ENCODE results near the gene SPIB.

SPIB gene

GRCh38 chr19:50392759-50393158, 26.0 kb upstream of the SPIB start:
- no peak for DNase-seq (ENCODE audit: low spot score)

DNA sequence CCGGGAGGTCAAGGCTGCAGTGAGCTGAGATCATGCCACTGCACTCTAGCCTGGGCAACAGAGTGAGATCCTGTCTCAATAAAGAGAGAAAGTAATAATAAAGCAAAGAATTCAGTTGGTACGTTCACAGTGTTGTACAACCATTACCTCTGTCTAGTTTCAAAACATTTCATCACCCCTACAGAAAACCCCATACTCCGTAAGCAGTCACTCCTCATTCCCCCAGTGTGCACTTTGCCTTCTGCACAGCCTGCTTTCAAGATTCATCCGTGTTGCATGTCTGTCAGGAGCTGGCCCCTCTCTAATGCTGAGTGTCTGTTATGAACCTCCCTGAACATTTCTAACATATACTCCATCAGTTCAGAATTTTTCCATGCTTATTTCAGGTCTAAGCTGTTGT, 25.1 kb upstream of the SPIB start:
- DNase-seq (ENCODE audit: low spot score), result no peak

DNA sequence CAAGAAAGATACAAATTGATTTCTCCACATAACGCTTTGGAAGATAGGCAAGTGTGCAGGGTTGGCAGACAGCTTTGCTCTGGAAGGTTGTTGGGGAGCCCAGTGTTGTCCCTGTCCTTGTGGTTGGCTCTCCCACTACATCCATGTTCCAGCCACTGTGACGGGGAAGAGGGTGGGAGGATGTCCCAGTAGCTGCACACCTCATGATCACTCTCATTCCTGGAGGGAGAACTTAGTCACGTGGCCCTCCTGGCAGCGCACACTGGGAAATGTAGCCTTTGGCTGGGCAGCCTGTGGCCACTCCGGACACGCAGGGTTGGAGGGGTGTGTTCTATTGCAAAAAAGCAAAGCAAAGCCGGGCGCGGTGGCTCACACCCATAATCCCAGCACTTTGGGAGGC, 24.7 kb upstream of the SPIB start:
- no peak for DNase-seq (ENCODE audit: low spot score)

- DNase-seq (ENCODE audit: low spot score), result no peak
These were observed 19.9 kb upstream of the SPIB start for GRCh38 chr19:50398675-50399367.

DNA sequence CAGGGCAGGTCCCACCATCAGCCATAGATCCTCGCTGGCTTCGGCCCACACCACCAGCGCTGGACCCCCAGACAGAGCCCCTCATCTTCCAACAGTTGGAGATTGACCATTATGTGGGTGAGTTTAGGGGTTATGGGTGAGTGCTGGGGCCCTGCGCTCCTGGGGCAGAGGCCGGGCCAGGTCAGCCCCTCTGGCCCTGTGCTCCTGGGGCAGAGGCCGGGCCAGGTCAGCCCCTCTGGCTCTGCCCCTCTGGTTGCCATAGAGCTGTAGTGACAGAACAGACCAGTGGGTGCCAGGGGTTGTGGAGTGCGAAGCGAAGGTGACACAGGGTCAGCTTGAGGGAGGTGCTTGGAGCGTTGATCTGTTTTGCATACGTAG, 19.4 kb upstream of the SPIB start:
- DNase-seq (ENCODE audit: low spot score), result no peak

DNA sequence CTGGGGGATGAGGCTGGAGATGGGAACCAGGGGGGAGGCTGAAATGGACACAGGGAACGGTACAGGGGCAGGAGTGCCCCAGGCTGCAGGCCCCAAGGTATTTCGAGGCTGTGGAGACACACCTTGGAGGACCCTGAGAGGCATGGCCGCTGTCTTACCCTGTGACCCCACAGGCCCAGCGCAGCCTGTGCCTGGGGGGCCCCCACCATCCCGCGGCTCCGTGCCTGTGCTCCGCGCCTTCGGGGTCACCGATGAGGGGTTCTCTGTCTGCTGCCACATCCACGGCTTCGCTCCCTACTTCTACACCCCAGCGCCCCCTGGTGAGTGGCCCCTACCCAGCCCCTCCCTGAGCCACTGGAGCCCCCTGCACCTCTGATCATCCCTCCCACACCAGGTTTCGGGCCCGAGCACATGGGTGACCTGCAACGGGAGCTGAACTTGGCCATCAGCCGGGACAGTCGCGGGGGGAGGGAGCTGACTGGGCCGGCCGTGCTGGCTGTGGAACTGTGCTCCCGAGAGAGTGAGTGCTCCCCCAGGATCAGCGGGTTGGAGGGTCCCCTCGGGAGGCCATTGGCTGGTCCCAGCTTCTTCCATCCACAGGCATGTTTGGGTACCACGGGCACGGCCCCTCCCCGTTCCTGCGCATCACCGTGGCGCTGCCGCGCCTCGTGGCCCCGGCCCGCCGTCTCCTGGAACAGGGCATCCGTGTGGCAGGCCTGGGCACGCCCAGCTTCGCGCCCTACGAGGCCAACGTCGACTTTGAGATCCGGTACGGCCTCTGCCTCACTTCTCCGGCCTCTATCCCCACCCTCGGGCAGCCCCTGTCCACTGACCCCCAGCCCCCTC, 16.9 kb upstream of the SPIB start:
- DNase-seq (ENCODE audit: low spot score), result no peak

GRCh38 chr19:50402544-50403301, 16.0 kb upstream of the SPIB start:
- DNase-seq (ENCODE audit: low spot score), result no peak

GRCh38 chr19:50406156-50406820, 12.4 kb upstream of the SPIB start:
- no peak for DNase-seq (ENCODE audit: low spot score)

- DNase-seq (ENCODE audit: low spot score), result no peak
These were observed 11.9 kb upstream of the SPIB start for GRCh38 chr19:50406829-50407228.

- no peak for DNase-seq (ENCODE audit: low spot score)
These were observed 9.4 kb upstream of the SPIB start for GRCh38 chr19:50409347-50409746.

DNA sequence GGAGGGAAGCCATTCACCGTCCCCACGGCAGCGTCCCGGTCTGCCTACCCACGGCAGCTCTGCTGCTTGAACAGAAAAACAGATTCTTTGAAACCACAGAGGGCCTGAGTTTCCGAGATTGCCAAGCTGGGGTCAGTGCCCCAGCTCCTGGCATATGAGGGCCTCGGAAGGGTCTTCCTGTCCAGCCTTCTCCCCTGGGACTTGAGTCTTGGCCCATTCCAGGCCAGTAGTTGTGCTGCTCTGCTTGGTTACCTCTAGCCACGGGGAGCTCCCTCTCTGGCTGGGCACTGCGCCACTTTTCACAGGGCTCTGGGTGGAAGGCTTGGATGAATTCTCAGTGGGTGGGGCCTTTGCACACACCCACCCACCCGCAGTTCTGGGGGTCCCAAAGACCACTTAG, 8.6 kb upstream of the SPIB start:
- DNase-seq (ENCODE audit: low spot score), result no peak

DNA sequence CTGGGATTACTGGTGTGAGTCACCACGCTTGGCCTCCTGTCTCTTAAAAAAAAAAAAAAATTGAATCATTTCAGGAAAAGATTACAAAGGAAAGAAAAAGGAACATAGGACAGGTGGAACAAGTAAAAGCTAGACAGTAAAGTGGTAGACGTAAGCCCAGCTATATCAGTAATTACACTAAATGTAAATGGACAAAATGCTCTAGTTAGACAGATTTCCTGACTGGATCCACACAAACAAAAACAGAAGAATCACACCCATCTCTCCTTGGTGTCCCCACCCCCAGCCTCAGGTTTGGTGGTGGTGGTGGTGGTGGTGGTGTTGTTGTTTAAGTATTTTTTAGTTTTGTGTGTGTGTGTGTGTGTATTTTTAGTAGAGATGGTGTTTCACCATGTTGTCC, 6.3 kb upstream of the SPIB start:
- DNase-seq (ENCODE audit: low spot score), result no peak

DNA sequence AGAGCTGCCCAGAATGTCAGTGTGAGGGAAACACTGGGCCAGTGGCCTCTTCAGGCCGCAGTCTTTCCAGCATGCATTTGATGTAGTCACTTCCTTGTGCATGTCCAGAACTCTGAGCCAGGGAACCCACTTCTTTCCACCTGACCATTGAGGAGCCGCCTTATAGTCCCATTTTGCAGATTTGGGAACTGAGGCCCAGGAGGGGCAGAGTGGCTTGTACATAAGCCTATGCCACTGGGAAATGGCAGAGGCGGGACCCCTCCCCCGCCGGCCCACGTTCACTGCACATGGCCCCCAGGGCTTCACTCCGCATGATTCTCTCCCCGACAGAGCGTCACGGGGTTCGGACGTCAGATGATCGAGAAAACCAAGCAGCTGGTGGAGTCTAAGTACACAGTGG, 5.6 kb upstream of the SPIB start:
- DNase-seq (ENCODE audit: low spot score), result no peak

GRCh38 chr19:50413531-50413930, 5.2 kb upstream of the SPIB start:
- DNase-seq (ENCODE audit: low spot score), result no peak

DNA sequence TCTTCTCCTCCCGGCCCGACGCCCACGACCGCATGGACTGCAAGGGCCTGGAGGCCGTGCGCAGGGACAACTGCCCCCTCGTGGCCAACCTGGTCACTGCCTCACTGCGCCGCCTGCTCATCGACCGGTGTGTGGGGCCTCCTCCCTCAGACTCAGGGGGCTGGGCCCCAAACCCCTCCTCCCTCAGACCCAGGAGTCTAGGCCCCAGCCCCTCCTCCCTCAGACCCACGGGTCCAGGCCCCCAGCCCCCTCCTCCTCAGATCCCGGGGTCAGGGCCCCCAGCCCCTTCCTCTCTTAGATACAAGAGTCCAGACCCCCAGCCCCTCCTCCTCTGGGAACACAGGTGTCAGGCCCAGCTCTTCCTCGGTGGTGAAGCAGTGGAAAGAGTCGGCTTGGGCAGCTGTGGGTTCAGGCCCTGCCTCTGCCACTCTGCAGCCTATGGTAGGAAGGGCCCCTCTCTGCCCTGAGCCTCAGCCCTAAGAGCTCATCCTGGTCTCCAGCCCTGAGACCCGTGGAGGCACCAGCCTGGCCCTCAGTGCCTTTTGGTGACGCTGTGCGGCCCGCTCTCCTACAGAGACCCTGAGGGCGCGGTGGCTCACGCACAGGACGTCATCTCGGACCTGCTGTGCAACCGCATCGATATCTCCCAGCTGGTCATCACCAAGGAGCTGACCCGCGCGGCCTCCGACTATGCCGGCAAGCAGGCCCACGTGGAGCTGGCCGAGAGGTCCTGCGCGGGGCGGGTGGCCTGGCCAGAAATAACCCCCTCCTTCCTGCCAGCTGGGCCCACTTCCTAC, 3.7 kb upstream of the SPIB start:
- peak; percentile 47 for DNase-seq (ENCODE audit: low spot score)

- no peak for DNase-seq (ENCODE audit: low spot score)
These were observed 3.1 kb upstream of the SPIB start for GRCh38 chr19:50415661-50416033.

GRCh38 chr19:50416034-50416977, 2.4 kb upstream of the SPIB start:
- DNase-seq (ENCODE audit: low spot score), result no peak

- DNase-seq (ENCODE audit: low spot score), result no peak
These were observed 1.3 kb upstream of the SPIB start for GRCh38 chr19:50417111-50418081.

GRCh38 chr19:50419022-50419579, 363 bp downstream of the SPIB start:
- DNase-seq (ENCODE audit: low spot score), result no peak

Data from kidney capillary endothelial cell (primary cell).